Astrocyte of the hippocampus (primary cell): Measurements from ENCODE around the gene PCA3.
A peak's percentile ranks its signal among the peaks of the same experiment; 100 is the strongest.
"Not testable (repeated sequence)": the region's sequence is repeated elsewhere in the genome, so short reads cannot be mapped to it uniquely, and the experiment has no call there.

ENCODE experiments used
- DNase-seq: peaks from one replicate; pipeline ENCODE4 v3.0.0; 2011; ENCODE audit warnings: low read depth, low spot score

The PCA3 gene

GRCh38 chr9:76764138-76764537 is at the start of gene PCA3:
Gene PCA3, plus strand, starts transcription at chr9:76764438.
- DNase-seq: no peak

DNA sequence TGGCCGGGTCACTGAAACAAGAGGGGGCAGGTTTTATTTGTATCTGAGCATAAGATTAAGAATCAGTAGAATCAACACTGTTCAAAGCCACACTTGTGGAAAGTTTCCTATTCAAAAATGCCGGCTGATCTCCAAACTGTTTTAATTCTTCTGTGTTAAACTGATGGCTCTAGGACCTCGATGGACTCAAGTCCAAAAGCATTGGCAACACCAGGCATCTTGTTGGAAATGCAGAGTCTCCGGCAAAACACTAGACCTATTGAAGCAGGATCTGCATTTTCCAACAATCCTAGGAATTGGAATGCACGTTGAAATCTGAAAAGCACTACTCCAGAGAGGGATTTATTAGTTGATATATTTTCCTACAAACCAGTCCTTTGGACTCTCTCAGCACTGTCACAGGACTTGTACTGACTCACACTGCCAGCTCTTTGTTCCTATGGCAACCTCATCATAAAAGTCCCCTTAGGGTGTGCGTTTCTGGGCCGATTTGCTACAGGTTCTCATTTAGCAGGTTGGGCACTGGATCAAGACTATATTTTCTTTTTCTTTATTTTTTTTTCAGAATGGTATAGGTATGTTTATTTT is 48.1 kb upstream of the PCA3 start:
- peak; percentile 64 for DNase-seq

DNA sequence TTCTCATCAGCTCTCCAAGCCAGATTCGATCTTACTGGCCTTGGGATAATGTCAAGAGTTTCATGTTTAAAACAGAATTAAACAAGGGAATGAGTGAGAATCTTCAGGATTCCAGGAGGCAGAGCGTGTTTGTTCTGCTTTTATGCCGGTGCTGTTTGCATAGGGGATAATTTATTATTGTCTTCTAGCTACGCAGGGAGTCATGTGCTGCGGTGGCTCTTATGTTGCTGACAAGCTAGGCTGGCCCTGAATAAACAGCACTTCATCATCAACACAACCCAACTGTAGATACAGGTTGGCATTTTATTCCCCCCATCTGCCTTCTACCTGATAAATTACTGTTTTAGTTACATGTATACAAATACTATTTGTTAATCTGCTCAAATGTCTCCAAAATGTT is 47.1 kb upstream of the PCA3 start:
- DNase-seq: no peak

DNA sequence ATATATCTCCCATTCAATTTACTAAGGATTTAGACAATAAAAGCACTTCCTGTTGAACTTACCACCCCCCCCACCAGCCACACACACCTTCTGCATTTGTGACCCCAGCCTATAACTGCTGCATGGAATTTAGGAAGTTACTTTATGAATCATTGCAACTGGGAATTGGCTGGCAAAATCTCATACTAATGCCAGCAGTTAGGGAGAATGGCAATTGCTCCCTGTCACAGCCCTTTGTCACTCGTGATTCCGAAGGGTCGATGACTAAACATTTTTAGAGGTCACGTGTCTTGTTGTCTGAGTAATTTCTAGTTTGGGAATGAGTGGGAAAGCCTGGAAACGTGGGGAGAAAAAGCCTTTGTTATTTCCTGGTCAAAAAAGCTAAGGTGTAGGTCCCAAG is 46.6 kb upstream of the PCA3 start:
- peak; percentile 44 for DNase-seq

DNA sequence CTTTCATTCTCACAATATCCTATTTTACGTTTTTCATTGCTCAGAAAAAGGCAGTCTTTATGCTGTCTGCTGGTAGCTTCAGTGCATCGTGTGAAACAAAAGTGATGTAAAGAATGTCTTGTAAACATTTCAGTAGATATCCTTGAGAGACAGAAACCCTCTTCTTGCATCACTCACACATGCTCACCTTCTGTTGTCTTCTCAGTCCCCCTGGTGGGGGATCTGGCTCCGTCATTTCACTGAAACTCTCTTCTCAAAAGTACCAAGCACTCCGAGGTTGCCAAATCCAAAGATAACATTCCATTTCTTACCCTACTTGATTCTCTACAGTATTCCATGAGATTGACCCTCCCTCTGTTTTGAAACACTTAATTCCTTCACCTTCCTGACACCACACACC is 46.1 kb upstream of the PCA3 start:
- DNase-seq: no peak

- DNase-seq: no peak
These were observed 44.0 kb upstream of the PCA3 start for GRCh38 chr9:76720245-76720644.

- DNase-seq: no peak
These were observed 39.2 kb upstream of the PCA3 start for GRCh38 chr9:76725011-76725546.

DNA sequence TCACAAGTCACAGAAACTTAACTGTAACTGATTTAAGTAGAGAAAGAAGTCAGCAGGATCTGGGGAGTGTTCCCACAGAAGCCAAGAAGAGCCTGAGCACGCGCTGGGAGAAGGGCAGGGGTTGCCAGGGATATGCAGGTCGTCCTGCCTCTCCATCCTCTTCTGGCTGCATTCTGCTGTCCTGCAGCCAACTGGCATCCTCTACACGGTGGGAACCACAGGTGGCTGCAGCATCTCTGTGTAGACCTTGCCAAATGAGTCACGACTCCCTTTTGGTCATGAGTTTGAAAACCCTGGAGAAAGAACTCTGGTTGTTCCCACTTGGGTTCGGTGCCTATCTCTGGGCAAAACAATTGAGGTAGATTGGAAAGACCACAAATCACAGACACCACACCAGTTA is 38.4 kb upstream of the PCA3 start:
- no peak for DNase-seq

DNA sequence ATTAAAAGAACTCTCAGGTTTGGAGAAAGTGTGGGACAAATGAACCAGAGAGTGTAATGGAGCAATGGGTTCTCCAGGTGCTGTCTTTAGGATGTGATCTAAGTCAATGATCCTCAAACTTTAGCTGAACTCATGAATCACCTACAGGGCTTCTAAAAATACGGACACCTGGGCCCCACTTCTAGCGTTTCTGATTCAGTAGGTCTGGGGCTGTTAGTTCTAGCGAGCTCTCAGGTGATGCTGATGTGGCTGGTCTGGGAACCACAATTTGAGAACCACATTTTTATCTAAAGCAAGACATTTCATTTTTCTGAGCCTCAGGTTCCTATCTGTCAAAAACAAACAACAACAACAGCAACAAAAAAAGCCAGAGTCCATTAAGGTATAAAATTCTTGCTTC is 35.1 kb upstream of the PCA3 start:
- no peak for DNase-seq

GRCh38 chr9:76729980-76730737 is 34.1 kb upstream of the PCA3 start:
- no peak for DNase-seq

DNA sequence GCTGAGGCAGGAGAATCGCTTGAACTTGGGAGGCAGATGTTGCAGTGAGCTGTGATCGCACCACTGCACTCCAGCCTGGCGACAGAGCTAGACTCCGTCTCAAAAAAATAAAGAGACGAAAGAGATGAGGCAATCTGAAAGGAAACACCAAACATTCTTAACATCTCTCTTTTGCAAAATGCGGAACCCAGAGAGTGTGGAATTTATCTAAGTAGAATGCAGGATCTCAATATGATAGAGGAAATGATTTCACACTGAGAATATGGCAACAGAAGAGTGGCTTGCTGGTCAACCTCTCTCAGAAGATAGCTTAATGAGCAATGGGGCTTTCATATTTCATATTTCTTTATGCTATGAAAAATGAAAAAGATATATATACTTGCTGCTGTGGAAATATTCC is 33.4 kb upstream of the PCA3 start:
- DNase-seq: no peak

DNA sequence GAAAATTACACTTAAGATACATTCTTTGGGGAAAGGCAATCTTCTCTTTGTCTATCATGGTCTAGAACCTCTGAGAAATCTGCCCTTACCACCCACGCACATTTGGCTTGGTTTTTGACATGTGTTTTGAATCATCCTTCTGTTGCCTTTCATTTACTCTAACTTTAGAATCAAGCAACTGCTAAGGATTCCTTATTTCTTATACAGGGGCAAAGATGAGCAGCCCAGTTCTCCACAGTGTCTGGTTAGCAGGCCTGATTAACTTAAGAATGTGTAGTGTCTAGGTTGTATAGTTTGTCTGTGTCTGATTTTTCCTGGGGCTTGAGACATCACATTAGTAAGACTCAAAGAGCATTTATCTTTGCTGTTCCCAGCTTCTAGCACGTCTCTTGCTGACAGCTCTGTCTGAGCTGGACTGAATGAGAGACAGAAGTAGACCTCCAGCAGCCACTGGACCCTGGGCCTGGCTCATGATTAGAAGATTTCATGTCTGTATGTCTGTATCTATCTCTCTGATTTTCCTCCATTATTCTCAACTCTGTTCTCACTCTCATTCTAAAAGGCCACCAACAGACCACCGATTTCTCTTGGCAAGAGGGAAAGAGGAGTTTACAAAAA is 31.8 kb upstream of the PCA3 start:
- no peak for DNase-seq

GRCh38 chr9:76733096-76733495 is 31.1 kb upstream of the PCA3 start:
- DNase-seq: no peak

DNA sequence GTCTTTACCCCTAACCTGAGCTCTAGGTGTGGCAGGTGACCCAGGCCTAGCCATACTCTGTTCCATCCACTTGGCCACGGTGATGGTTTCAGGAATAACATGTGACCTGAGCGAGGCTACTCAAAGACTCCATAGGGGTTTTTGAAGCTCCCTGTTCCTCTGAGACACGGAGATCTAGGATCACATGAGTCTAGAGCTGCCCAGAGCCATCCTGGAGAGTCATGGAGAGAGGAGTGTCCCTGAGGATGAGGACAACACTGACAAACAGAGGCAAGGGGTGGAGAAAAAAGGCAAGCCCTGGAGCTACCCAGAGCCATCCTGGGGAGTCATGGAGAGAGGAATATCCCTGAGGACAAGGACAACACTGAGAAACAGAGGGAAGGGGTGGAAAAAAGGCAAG is 29.5 kb upstream of the PCA3 start:
- DNase-seq: no peak

GRCh38 chr9:76737154-76737902 is 26.9 kb upstream of the PCA3 start:
- no peak for DNase-seq

GRCh38 chr9:76738402-76738801 is 25.8 kb upstream of the PCA3 start:
- DNase-seq: no peak

- DNase-seq: no peak
These were observed 22.7 kb upstream of the PCA3 start for GRCh38 chr9:76741524-76741923.

- not testable (repeated sequence) for DNase-seq
These were observed 21.3 kb upstream of the PCA3 start for GRCh38 chr9:76742890-76743289.

GRCh38 chr9:76743931-76744330 is 20.3 kb upstream of the PCA3 start:
- no peak for DNase-seq

GRCh38 chr9:76744336-76744735 is 19.9 kb upstream of the PCA3 start:
- DNase-seq: no peak

- DNase-seq: no peak
These were observed 13.2 kb upstream of the PCA3 start for GRCh38 chr9:76751001-76751400.

DNA sequence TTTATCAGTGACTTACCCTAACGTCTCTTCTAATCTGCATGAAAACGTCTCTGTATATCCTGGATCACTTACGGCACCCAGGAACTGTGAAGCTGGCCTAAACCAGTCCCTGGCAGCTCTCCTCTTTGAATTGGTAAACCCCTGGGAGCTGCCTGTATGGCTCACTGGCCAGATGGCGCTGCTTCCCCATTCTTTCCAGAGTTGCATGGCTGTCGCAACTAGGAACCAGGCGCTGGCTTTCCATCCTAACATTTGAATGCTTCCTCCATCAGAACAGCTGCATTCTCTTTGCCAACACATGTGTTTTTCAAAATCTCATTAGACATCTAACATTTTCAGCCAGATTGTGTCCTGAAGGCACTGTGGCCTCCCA is 8.0 kb upstream of the PCA3 start:
- DNase-seq: peak; percentile 32
